Skin epidermis (tissue), 12 donors: ENCODE results near the gene TSPY1.
"Not testable (repeated sequence)": the region's sequence is repeated elsewhere in the genome, so short reads cannot be mapped to it uniquely, and the experiment has no call there.

Source experiments
- H3K27ac ChIP-seq, 21 experiments: fragments of 200-600 bp; sonication (generic) in 11 of 21; one replicate each; pipeline ENCODE4 v1.5.0; 2020; ENCODE audit warnings: mild to moderate bottlenecking in 3 of 21, inconsistent platforms in 2 of 21, moderate library complexity in 2 of 21
- H3K4me3 ChIP-seq, 7 experiments: fragments of 200-600 bp; sonication (generic) in 2 of 7; one replicate each; pipeline ENCODE4 v1.5.0; 2020; ENCODE audit warnings: inconsistent platforms in 2 of 7, mild to moderate bottlenecking in 2 of 7, moderate library complexity in 1 of 7

The TSPY1 gene, protein sequence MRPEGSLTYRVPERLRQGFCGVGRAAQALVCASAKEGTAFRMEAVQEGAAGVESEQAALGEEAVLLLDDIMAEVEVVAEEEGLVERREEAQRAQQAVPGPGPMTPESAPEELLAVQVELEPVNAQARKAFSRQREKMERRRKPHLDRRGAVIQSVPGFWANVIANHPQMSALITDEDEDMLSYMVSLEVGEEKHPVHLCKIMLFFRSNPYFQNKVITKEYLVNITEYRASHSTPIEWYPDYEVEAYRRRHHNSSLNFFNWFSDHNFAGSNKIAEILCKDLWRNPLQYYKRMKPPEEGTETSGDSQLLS

GRCh38 chrY:9466655-9467054, at the start of gene TSPY1:
Gene TSPY1, plus strand, starts transcription at chrY:9466955. Its CDS starts 46 bp downstream, at chrY:9467001.
- not testable (repeated sequence) for H3K4me3 ChIP-seq, H3K27ac ChIP-seq

GRCh38 chrY:9486967-9487366, 20.2 kb downstream of the TSPY1 start, which contains the start of gene TSPY9:
Gene TSPY9, plus strand, starts transcription at chrY:9487267. Its CDS starts 46 bp downstream, at chrY:9487313.
- H3K27ac ChIP-seq: not testable (repeated sequence)

DNA sequence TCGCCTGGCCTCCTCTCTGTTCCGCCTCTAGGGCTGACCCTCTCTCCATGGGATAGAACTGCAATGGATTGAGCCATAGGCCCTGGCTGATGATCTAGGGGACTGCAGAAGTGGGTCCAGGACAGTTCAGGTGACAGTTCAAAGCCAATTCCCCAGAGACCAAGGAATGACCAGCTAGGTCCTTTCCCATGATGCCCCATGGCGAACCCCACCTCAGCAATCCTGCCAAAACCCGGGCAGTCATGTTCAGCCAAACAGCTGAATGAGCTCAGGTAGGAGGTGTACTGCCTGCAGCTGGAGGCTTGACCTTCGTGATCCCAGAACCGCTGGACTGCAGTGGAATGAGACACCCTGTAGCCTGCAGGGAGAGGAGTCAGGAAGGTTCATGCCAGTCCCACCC, 37.6 kb downstream of the TSPY1 start:
- not testable (repeated sequence) for H3K27ac ChIP-seq, H3K4me3 ChIP-seq

More at GRCh38 chrY:9486967-9487366, 20.2 kb downstream of the TSPY1 start, which contains the start of gene TSPY9:
- H3K4me3 ChIP-seq: not testable (repeated sequence)

DNA sequence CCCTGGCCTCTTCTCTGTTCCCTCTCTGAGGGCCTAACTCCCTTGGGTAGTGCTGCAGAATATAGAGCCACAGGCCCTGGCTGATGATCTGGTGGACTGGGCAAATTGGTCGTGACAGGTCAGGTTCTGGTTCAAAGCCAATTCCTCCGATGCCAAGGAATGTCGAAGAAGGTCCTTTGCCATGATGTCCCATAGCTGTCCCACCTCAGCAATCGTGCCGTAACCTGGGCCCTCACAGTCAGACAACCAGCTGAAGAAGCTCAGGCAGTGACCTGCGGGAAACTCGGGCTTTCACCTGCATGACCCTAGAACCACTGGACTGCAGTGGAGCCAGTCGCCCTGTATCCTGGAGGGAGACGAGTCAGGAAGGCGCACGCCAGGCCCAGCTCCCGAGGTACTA, 49.5 kb downstream of the TSPY1 start:
- H3K27ac ChIP-seq, H3K4me3 ChIP-seq: not testable (repeated sequence)
